ENCODE measurements around the gene CPAMD8. TPM values are rescaled to one million over a fixed set of nuclear protein-coding genes. Genes with fewer than 3 reads are reported as not detected.

CPAMD8 gene
- total and polyA plus RNA-seq, 10 of the 15 experiments (the other 5 are each of a cell fraction or from before 2014, with no cell fraction given), result 0.12 to 0.97 (median 0.25) TPM; not detected in 3

DNA sequence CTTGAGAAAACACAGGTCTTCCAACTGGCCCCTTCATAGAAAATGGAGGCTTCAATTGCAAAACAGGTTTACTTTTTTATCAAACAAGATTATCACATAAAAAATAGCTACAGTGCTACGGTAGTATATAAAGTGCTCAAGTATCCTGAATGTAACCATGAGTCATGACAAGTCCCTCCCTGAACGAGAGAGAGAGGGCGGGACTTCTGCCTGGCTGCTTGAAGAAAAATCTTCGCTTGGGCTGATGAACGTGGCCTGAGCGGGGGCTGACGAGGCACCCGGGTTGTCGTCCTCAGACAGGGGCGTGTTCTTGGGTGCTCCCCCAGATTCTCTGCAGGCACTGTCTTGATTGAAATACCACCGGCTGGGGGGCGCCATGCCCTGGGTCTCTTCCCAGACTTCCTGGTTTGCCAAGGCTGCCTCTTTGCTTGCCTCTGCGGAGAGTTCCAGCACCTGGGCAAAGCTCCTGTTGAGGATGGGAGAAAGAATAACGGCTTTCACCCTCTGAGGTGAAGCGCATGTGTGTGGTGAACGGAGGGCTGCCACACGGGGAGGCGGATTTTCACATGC is 23.2 kb upstream of the CPAMD8 start:
- Histone ChIP-seq H3K36me3 (ENCODE audit: control insufficient read depth in 2 of 2, insufficient read depth in 2 of 2, low read length in 1 of 2) (peaks cover 11 to 14% of the 10 kb centered on the region in 2 experiments; a peak in 3 of 4 replicates), H3K27ac (ENCODE audit: control insufficient read depth, insufficient read depth) (no peak overlapping the region), H3K9ac (ENCODE audit: control insufficient read depth, insufficient read depth, low read length) (no peak overlapping the region), H4K20me1 (ENCODE audit: control insufficient read depth, insufficient read depth) (no peaks in the 10 kb centered on the region), H3K4me1 (ENCODE audit: control insufficient read depth, insufficient read depth, low read length) (no peaks in the 10 kb centered on the region), H3K9me3 (replicated peaks; ENCODE audit: control insufficient read depth, insufficient read depth, low read length) (no peaks in the 10 kb centered on the region), H3K27me3 (replicated peaks in 1 of 2; ENCODE audit: control insufficient read depth in 2 of 2, insufficient read depth in 2 of 2, low read length in 1 of 2) (no peaks in the 10 kb centered on the region), H3K4me3 (no peak overlapping the region), H3K79me2 (ENCODE audit: control insufficient read depth, insufficient read depth, low read length) (no peaks in the 10 kb centered on the region), H2AFZ (ENCODE audit: control insufficient read depth, low read depth, low read length) (no peak overlapping the region), H3K4me2 (ENCODE audit: control insufficient read depth, insufficient read depth) (no peak overlapping the region)
- CTCF ChIA-PET, result interaction anchor here (1.2 to 1.6 kb wide), 2 partner anchors 10 to 214 kb away, joined by 3 read pairs; no protein-coding TSS in a partner anchor
- no peak for ATAC-seq
- no peak for TF ChIP-seq RELA (IDR thresholded peaks at IDR 0.05; ENCODE audit: borderline replicate concordance, partially characterized antibody)
- TF ChIP-seq ASH2L (IDR thresholded peaks at IDR 0.05; ENCODE audit: borderline replicate concordance, low read depth), result no peak
- no peak for TF ChIP-seq ETV6 (conservative IDR thresholded peaks at IDR 0.05 in 1 of 2, IDR thresholded peaks at IDR 0.05 in 1 of 2; ENCODE audit: borderline replicate concordance in 1 of 2, low read depth in 1 of 2)
- no peak for TF ChIP-seq RFX5 (IDR thresholded peaks at IDR 0.05; ENCODE audit: low read depth, low read length)
- TF ChIP-seq, protein P1, sequence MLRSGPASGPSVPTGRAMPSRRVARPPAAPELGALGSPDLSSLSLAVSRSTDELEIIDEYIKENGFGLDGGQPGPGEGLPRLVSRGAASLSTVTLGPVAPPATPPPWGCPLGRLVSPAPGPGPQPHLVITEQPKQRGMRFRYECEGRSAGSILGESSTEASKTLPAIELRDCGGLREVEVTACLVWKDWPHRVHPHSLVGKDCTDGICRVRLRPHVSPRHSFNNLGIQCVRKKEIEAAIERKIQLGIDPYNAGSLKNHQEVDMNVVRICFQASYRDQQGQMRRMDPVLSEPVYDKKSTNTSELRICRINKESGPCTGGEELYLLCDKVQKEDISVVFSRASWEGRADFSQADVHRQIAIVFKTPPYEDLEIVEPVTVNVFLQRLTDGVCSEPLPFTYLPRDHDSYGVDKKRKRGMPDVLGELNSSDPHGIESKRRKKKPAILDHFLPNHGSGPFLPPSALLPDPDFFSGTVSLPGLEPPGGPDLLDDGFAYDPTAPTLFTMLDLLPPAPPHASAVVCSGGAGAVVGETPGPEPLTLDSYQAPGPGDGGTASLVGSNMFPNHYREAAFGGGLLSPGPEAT (IDR thresholded peaks at IDR 0.05; ENCODE audit: low read depth), result no peak
- TF ChIP-seq YY1 (IDR thresholded peaks at IDR 0.05; ENCODE audit: low read depth, low read length), result no peak
- TF ChIP-seq CHD4 (IDR thresholded peaks at IDR 0.05), result no peak
- TF ChIP-seq EED (IDR thresholded peaks at IDR 0.05; ENCODE audit: low read depth), result no peak
- no peak for TF ChIP-seq RAD21 (IDR thresholded peaks at IDR 0.05; ENCODE audit: insufficient read depth, low read depth, low read length)
- TF ChIP-seq SIN3A (IDR thresholded peaks at IDR 0.05; ENCODE audit: low read depth, low read length), result no peak
- TF ChIP-seq, protein P2, sequence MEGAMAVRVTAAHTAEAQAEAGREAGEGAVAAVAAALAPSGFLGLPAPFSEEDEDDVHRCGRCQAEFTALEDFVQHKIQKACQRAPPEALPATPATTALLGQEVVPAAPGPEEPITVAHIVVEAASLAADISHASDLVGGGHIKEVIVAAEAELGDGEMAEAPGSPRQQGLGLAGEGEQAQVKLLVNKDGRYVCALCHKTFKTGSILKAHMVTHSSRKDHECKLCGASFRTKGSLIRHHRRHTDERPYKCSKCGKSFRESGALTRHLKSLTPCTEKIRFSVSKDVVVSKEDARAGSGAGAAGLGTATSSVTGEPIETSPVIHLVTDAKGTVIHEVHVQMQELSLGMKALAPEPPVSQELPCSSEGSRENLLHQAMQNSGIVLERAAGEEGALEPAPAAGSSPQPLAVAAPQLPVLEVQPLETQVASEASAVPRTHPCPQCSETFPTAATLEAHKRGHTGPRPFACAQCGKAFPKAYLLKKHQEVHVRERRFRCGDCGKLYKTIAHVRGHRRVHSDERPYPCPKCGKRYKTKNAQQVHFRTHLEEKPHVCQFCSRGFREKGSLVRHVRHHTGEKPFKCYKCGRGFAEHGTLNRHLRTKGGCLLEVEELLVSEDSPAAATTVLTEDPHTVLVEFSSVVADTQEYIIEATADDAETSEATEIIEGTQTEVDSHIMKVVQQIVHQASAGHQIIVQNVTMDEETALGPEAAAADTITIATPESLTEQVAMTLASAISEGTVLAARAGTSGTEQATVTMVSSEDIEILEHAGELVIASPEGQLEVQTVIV (IDR thresholded peaks at IDR 0.05; ENCODE audit: borderline replicate concordance, partially characterized antibody), result no peak
- no peak for TF ChIP-seq NFYA (IDR thresholded peaks at IDR 0.05; ENCODE audit: borderline replicate concordance, low read depth, low read length)
- TF ChIP-seq POLR2AphosphoS5 (IDR thresholded peaks at IDR 0.05; ENCODE audit: low read length), result no peak
- no peak for TF ChIP-seq ZNF207 (IDR thresholded peaks at IDR 0.05; ENCODE audit: borderline replicate concordance)
- TF ChIP-seq CBX3 (IDR thresholded peaks at IDR 0.05; ENCODE audit: borderline replicate concordance, low read depth), result no peak
- no TSS peak for BruUV-seq (replicated peaks)
- FAIRE-seq, result no peak
- POLR2A ChIA-PET, result no interaction called here
- DNase-seq (ENCODE audit: low read depth, low spot score), result no peak
- 96% methylated on average over 17 of the region's 18 CpGs for WGBS (ENCODE audit: insufficient coverage, insufficient replicate concordance, low lambda C conversion rate, missing lambda C conversion rate)
- SMC1A ChIA-PET (ENCODE audit: uncharacterized antibody, unreplicated experiment), result interaction anchor here (2.1 kb wide), 1 partner anchor 335 kb away, joined by 6 read pairs; no protein-coding TSS in a partner anchor
- in situ Hi-C loops (cut with MboI), result no loop called here
- RAD21 ChIA-PET (ENCODE audit: unreplicated experiment), result interaction anchor here (0.6 kb wide), 1 partner anchor 173 kb away, joined by 3 read pairs; no protein-coding TSS in a partner anchor
- intact Hi-C loops (cut with micrococcal nuclease; ENCODE audit: unreplicated experiment), result no loop called here

All from GM12878 (cell line).